ENCODE measurements around the gene PBX1.

DNA sequence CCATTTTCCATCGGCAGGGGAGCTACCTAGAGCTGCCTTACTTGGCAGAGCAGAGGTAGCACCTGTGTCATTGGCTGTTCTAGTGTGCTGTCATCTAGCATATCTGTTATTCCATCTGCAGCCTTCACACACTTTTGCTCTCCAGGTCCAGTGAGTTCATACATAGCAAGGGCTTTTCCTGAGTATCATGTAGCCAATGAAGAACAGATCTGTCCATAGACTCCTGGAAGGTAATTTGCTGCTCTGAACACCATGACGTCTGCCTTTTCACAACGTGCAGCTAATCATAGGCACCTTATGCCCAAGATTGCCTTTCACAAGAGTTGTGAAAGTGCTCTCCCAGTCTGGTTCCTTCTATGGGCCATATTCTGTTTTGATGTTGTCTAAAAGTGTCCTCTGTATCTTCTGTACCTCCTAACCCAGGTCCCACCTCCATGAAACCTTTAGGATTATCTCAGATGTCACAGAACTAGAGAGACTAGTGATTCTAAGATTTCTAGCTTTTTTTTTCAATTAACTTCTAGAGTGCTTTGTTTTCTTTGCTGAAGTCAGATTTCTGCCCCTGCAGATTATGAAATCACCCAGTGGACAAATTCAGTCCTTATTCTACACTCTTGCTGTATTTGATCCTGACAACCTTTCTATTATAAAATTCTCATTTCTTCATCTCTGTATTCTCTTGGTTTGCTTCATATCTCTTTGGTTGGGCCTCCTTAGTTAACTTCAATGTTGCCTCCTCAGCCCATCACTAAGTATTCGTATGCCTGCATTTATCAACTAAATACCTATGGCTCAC, 134.8 kb downstream of the PBX1 start:
- TF ChIP-seq, protein P1, sequence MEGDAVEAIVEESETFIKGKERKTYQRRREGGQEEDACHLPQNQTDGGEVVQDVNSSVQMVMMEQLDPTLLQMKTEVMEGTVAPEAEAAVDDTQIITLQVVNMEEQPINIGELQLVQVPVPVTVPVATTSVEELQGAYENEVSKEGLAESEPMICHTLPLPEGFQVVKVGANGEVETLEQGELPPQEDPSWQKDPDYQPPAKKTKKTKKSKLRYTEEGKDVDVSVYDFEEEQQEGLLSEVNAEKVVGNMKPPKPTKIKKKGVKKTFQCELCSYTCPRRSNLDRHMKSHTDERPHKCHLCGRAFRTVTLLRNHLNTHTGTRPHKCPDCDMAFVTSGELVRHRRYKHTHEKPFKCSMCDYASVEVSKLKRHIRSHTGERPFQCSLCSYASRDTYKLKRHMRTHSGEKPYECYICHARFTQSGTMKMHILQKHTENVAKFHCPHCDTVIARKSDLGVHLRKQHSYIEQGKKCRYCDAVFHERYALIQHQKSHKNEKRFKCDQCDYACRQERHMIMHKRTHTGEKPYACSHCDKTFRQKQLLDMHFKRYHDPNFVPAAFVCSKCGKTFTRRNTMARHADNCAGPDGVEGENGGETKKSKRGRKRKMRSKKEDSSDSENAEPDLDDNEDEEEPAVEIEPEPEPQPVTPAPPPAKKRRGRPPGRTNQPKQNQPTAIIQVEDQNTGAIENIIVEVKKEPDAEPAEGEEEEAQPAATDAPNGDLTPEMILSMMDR (IDR thresholded peaks at IDR 0.05; ENCODE audit: low read depth, low read length, missing input control), result no peak
- no peak for TF ChIP-seq YY1 (IDR thresholded peaks at IDR 0.05)
